Measurements from ENCODE around the gene PPDPF.

DNA sequence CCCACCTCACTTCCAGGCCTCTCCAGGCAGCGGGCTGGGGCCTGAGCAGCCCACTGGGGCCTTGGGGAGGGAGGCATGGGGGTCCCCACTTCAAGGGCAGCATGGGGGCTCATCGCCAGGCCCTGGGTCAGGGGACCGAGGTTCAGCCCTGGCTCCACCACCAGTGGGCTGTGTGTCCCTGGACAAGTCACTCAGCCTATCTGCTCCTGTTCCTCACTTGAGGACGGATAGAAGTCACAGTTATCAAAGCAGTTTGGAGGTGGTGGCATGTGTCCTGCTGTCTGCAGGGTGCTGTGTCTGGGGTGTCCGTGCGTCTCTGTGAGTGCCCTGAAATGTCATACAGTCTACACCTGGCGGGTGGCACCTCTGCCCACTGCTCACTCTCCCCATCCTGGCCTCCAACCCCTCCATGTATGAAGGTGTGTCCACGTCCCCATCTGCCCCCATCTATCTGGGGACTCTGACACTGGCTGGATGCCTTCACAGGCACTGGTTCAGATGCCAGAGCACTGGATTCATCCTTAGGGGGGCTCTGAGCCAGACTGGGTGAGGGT is 25.3 kb upstream of the PPDPF start:
- TF ChIP-seq, protein P1, sequence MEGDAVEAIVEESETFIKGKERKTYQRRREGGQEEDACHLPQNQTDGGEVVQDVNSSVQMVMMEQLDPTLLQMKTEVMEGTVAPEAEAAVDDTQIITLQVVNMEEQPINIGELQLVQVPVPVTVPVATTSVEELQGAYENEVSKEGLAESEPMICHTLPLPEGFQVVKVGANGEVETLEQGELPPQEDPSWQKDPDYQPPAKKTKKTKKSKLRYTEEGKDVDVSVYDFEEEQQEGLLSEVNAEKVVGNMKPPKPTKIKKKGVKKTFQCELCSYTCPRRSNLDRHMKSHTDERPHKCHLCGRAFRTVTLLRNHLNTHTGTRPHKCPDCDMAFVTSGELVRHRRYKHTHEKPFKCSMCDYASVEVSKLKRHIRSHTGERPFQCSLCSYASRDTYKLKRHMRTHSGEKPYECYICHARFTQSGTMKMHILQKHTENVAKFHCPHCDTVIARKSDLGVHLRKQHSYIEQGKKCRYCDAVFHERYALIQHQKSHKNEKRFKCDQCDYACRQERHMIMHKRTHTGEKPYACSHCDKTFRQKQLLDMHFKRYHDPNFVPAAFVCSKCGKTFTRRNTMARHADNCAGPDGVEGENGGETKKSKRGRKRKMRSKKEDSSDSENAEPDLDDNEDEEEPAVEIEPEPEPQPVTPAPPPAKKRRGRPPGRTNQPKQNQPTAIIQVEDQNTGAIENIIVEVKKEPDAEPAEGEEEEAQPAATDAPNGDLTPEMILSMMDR (IDR thresholded peaks at IDR 0.05; ENCODE audit: control extremely low read depth in 1 of 3, insufficient read depth in 1 of 3, low read depth in 1 of 3, low read length in 3 of 3): no peak
- TF ChIP-seq HDAC2 (IDR thresholded peaks at IDR 0.05; ENCODE audit: borderline replicate concordance in 1 of 2, low read depth in 2 of 2, low read length in 2 of 2): no peak
- no peak for TF ChIP-seq EZH2 (IDR thresholded peaks at IDR 0.05; ENCODE audit: low read depth, low read length, severe bottlenecking)
- TF ChIP-seq POLR2AphosphoS5 (IDR thresholded peaks at IDR 0.05; ENCODE audit: low read depth, low read length): no peak

Data from H1 (cell line).